DMS 273 (cell line): ENCODE measurements around the gene RPL22L1.
"Not testable (repeated sequence)": the region's sequence is repeated elsewhere in the genome, so short reads cannot be mapped to it uniquely, and the experiment has no call there.

Source experiments
- DNase-seq: peaks from one replicate; lab custom pipeline; 2025; ENCODE audit not compliant: unreplicated experiment; lab: John Stamatoyannopoulos, UW

RPL22L1 gene

GRCh38 chr3:170878688-170879087, 8.7 kb upstream of the RPL22L1 start:
- not testable (repeated sequence) for DNase-seq

GRCh38 chr3:170877311-170877710, 7.3 kb upstream of the RPL22L1 start:
- DNase-seq, result not testable (repeated sequence)

- no peak for DNase-seq
Measured at GRCh38 chr3:170876537-170876936, 6.5 kb upstream of the RPL22L1 start.

GRCh38 chr3:170869239-170869590, 780 bp downstream of the RPL22L1 start:
- no peak for DNase-seq

- DNase-seq, result no peak
Measured at GRCh38 chr3:170868577-170869238, 1.3 kb downstream of the RPL22L1 start.

GRCh38 chr3:170867143-170867937, 2.7 kb downstream of the RPL22L1 start:
- DNase-seq, result no peak

- DNase-seq, result no peak
Measured at GRCh38 chr3:170866499-170866898, 3.5 kb downstream of the RPL22L1 start.

- DNase-seq, result no peak
Measured at GRCh38 chr3:170865209-170866094, 4.5 kb downstream of the RPL22L1 start.

- no peak for DNase-seq
Measured at GRCh38 chr3:170864525-170865208, 5.3 kb downstream of the RPL22L1 start.

GRCh38 chr3:170863816-170864215, 6.2 kb downstream of the RPL22L1 start:
- no peak for DNase-seq

GRCh38 chr3:170862618-170863374, 7.2 kb downstream of the RPL22L1 start:
- DNase-seq, result no peak

- no peak for DNase-seq
Measured at GRCh38 chr3:170858599-170858998, 11.4 kb downstream of the RPL22L1 start.

GRCh38 chr3:170852324-170852723, 17.7 kb downstream of the RPL22L1 start:
- DNase-seq, result no peak

GRCh38 chr3:170848292-170848917, 21.6 kb downstream of the RPL22L1 start:
- peak; percentile 49 for DNase-seq

- DNase-seq, result no peak
Measured at GRCh38 chr3:170844377-170844776, 25.6 kb downstream of the RPL22L1 start.

GRCh38 chr3:170840291-170840859, 29.6 kb downstream of the RPL22L1 start:
- peak; percentile 23 for DNase-seq

GRCh38 chr3:170839518-170840100, 30.4 kb downstream of the RPL22L1 start:
- DNase-seq, result no peak

- no peak for DNase-seq
Measured at GRCh38 chr3:170836491-170836890, 33.5 kb downstream of the RPL22L1 start.

- peak; percentile 25 for DNase-seq
Measured at GRCh38 chr3:170835336-170835735, 34.7 kb downstream of the RPL22L1 start.
